ENCODE data around the gene PEPD.

DNA sequence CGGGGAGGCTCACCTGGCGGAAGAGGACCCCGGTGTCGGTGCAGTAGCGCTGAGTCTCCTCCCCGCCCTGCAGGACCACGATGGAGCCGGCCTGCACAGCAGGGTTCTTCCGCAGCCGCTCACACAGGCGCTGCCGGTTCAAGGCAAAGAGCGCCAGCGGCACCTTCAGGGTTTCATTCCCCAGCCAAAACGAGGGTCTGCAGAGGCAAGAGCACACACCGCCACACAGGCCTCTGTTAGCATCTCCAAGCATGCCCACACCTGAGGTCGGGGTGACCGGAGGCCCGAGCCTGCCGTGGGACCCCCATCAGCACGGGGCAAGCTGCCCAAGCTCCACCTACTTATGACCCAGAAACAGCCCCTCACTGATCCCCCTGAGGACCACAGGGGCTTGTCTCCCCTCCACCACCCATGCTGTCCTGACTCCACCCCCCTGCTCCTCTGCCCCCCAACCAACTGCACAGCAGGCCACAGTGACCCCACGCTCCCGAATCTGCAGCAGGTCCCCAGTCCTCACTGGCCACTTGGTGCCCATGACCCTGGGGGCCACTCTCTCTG, 8.9 kb downstream of the PEPD start:
- TF ChIP-seq, protein P1, sequence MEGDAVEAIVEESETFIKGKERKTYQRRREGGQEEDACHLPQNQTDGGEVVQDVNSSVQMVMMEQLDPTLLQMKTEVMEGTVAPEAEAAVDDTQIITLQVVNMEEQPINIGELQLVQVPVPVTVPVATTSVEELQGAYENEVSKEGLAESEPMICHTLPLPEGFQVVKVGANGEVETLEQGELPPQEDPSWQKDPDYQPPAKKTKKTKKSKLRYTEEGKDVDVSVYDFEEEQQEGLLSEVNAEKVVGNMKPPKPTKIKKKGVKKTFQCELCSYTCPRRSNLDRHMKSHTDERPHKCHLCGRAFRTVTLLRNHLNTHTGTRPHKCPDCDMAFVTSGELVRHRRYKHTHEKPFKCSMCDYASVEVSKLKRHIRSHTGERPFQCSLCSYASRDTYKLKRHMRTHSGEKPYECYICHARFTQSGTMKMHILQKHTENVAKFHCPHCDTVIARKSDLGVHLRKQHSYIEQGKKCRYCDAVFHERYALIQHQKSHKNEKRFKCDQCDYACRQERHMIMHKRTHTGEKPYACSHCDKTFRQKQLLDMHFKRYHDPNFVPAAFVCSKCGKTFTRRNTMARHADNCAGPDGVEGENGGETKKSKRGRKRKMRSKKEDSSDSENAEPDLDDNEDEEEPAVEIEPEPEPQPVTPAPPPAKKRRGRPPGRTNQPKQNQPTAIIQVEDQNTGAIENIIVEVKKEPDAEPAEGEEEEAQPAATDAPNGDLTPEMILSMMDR (IDR thresholded peaks at IDR 0.05; ENCODE audit: low read depth, low read length, missing input control), result no peak
- TF ChIP-seq, protein P2, sequence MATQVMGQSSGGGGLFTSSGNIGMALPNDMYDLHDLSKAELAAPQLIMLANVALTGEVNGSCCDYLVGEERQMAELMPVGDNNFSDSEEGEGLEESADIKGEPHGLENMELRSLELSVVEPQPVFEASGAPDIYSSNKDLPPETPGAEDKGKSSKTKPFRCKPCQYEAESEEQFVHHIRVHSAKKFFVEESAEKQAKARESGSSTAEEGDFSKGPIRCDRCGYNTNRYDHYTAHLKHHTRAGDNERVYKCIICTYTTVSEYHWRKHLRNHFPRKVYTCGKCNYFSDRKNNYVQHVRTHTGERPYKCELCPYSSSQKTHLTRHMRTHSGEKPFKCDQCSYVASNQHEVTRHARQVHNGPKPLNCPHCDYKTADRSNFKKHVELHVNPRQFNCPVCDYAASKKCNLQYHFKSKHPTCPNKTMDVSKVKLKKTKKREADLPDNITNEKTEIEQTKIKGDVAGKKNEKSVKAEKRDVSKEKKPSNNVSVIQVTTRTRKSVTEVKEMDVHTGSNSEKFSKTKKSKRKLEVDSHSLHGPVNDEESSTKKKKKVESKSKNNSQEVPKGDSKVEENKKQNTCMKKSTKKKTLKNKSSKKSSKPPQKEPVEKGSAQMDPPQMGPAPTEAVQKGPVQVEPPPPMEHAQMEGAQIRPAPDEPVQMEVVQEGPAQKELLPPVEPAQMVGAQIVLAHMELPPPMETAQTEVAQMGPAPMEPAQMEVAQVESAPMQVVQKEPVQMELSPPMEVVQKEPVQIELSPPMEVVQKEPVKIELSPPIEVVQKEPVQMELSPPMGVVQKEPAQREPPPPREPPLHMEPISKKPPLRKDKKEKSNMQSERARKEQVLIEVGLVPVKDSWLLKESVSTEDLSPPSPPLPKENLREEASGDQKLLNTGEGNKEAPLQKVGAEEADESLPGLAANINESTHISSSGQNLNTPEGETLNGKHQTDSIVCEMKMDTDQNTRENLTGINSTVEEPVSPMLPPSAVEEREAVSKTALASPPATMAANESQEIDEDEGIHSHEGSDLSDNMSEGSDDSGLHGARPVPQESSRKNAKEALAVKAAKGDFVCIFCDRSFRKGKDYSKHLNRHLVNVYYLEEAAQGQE (IDR thresholded peaks at IDR 0.05), result no peak
- TF ChIP-seq, protein P3, sequence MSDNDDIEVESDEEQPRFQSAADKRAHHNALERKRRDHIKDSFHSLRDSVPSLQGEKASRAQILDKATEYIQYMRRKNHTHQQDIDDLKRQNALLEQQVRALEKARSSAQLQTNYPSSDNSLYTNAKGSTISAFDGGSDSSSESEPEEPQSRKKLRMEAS (IDR thresholded peaks at IDR 0.05), result no peak
- TF ChIP-seq, protein P4, sequence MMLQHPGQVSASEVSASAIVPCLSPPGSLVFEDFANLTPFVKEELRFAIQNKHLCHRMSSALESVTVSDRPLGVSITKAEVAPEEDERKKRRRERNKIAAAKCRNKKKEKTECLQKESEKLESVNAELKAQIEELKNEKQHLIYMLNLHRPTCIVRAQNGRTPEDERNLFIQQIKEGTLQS (IDR thresholded peaks at IDR 0.05), result no peak
- TF ChIP-seq YY1 (IDR thresholded peaks at IDR 0.05) (no peak), RXRA (IDR thresholded peaks at IDR 0.05) (no peak), HNF4G (IDR thresholded peaks at IDR 0.05) (no peak), RAD21 (IDR thresholded peaks at IDR 0.05) (no peak), GABPA (IDR thresholded peaks at IDR 0.05 in 1 of 2, conservative IDR thresholded peaks at IDR 0.05 in 1 of 2) (no peak), TAF1 (conservative IDR thresholded peaks at IDR 0.05) (no peak), SP1 (IDR thresholded peaks at IDR 0.05) (no peak), FOXA1 (IDR thresholded peaks at IDR 0.05) (no peak), NR2F2 (IDR thresholded peaks at IDR 0.05) (no peak), JUND (IDR thresholded peaks at IDR 0.05) (no peak)

All from liver (tissue), 3 donors.